OCI-LY3 (cell line): ENCODE results near the gene NEXMIF.
A peak's percentile ranks its signal among the peaks of the same experiment; 100 is the strongest.

Source experiments
- H2AFZ ChIP-seq: fragments of 200-600, 300-600 bp; shearing (Covaris generic); 2 replicates; pipeline ENCODE4 v1.6.0; 2014; ENCODE audit warnings: antibody characterized with exemption, low read depth, low read length
- H3K27ac ChIP-seq: fragments of 200-600, 300-600 bp; sonication (generic); 2 replicates; pipeline ENCODE4 v1.5.1; 2014; ENCODE audit warnings: mild to moderate bottlenecking, low read length, moderate library complexity, mixed read lengths
- H3K27me3 ChIP-seq: fragments of 200-600, 300-600 bp; sonication (generic); 2 replicates; pipeline ENCODE4 v1.6.1; 2014; ENCODE audit warnings: low read depth, low read length, mixed read lengths
- H3K36me3 ChIP-seq: fragments of 200-600, 300-600 bp; sonication (generic); replicated peaks from 2 replicates; pipeline ENCODE3; 2014; ENCODE audit warnings: low read depth, low read length, mixed read lengths
- H3K4me1 ChIP-seq: fragments of 300-600, 200-600 bp; sonication (generic); 2 replicates; pipeline ENCODE4 v1.6.1; 2014; ENCODE audit warnings: low read length, mixed read lengths
- H3K4me2 ChIP-seq: fragments of 200-600, 300-600 bp; sonication (generic); 2 replicates; pipeline ENCODE4 v1.6.1; 2014; ENCODE audit warnings: low read length, mixed read lengths
- H3K4me3 ChIP-seq: fragments of 300-600, 200-600 bp; sonication (generic); 2 replicates; pipeline ENCODE4 v1.5.1; 2014; ENCODE audit warnings: antibody characterized with exemption, mild to moderate bottlenecking, low read length, moderate library complexity
- H3K79me2 ChIP-seq: fragments of 300-600, 200-600 bp; shearing (Covaris generic); 2 replicates; pipeline ENCODE4 v1.6.1; 2014; ENCODE audit warnings: mild to moderate bottlenecking, low read length, mixed read lengths
- H3K9ac ChIP-seq: fragments of 300-600, 200-600 bp; shearing (Covaris generic); 2 replicates; pipeline ENCODE4 v1.6.0; 2014; ENCODE audit warnings: mild to moderate bottlenecking, low read length, moderate library complexity
- H3K9me3 ChIP-seq: fragments of 200-600, 300-600 bp; shearing (Covaris generic); 2 replicates; pipeline ENCODE4 v1.6.1; 2014; ENCODE audit warnings: low read length, mixed read lengths; ENCODE audit not compliant: insufficient read depth
- H4K20me1 ChIP-seq: fragments of 200-600, 300-600 bp; sonication (generic); 2 replicates; pipeline ENCODE4 v1.6.1; 2016; ENCODE audit warnings: low read length, mixed read lengths; ENCODE audit not compliant: insufficient read depth
- EZH2phosphoT487 ChIP-seq: fragments of 200-600 bp; shearing (Covaris generic); IDR thresholded peaks from 2 replicates; pipeline ENCODE4 v1.6.1; 2018; ENCODE audit warnings: antibody characterized with exemption, mixed run types, low read depth
- TF ChIP-seq, protein P1 (sequence below): fragments of 200-600, 300-600 bp; sonication (generic); IDR thresholded peaks from 2 replicates; pipeline ENCODE4 v1.5.1; 2014; ENCODE audit warnings: antibody characterized with exemption, low read length, low read depth

NEXMIF gene

DNA sequence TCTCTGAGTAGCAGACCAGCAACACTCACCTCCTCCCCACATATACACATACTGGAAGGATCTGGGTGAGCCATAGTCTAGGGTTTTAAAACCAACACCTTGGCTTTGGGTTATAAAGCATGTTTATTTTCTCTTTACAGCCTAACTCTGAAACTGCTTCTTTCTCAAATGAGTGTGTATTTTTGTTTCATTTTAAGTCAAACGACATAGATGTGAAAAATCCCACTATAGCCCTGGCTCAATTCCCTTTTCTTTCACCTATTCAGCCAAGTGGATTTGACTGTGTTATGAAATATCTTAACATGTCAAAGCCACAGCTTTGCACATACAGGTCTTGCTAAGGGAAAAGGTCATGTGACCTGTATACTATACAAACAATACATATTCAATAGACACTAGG lies 13.8 kb downstream of the NEXMIF start:
- Histone ChIP-seq H3K4me3 (no peak overlapping the region), H3K27me3 (no peaks in the 10 kb centered on the region), H3K27ac (no peak overlapping the region), H2AFZ (no peak overlapping the region), H4K20me1 (no peaks in the 10 kb centered on the region), H3K9ac (no peak overlapping the region), H3K36me3 (no peaks in the 10 kb centered on the region), H3K4me2 (peak overlapping the region; percentile 32), H3K4me1 (peaks cover 9% of the 10 kb centered on the region), H3K79me2 (no peaks in the 10 kb centered on the region), H3K9me3 (no peaks in the 10 kb centered on the region)
- TF ChIP-seq EZH2phosphoT487 = no peak
- TF ChIP-seq, protein P1, sequence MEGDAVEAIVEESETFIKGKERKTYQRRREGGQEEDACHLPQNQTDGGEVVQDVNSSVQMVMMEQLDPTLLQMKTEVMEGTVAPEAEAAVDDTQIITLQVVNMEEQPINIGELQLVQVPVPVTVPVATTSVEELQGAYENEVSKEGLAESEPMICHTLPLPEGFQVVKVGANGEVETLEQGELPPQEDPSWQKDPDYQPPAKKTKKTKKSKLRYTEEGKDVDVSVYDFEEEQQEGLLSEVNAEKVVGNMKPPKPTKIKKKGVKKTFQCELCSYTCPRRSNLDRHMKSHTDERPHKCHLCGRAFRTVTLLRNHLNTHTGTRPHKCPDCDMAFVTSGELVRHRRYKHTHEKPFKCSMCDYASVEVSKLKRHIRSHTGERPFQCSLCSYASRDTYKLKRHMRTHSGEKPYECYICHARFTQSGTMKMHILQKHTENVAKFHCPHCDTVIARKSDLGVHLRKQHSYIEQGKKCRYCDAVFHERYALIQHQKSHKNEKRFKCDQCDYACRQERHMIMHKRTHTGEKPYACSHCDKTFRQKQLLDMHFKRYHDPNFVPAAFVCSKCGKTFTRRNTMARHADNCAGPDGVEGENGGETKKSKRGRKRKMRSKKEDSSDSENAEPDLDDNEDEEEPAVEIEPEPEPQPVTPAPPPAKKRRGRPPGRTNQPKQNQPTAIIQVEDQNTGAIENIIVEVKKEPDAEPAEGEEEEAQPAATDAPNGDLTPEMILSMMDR = no peak

DNA sequence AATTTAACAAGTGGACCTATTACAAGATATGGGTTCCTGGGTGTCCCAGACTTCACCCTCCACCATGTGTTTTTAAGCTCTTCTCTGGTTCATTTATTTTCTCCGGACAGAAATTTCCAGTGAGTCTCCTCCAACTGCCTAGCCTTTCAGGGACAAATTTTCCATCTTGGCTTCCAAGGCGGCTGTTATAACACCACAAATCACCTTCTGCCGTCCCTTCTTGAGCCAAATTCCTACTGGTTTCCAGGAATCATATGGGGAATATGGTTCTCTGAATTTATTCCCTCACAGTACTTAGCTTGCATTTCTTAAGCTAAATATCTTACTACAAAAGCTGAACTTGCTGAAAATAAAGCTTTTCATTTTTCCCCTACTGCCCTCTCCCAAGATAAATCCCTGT lies 18.8 kb downstream of the NEXMIF start:
- Histone ChIP-seq H2AFZ (no peak overlapping the region), H3K79me2 (no peaks in the 10 kb centered on the region), H4K20me1 (no peaks in the 10 kb centered on the region), H3K9me3 (no peaks in the 10 kb centered on the region), H3K27ac (no peak overlapping the region), H3K27me3 (no peaks in the 10 kb centered on the region), H3K4me3 (no peak overlapping the region), H3K4me2 (no peak overlapping the region), H3K9ac (no peak overlapping the region), H3K36me3 (no peaks in the 10 kb centered on the region), H3K4me1 (peaks cover 4% of the 10 kb centered on the region)
- TF ChIP-seq, protein P1 = no peak
- TF ChIP-seq EZH2phosphoT487 = no peak

DNA sequence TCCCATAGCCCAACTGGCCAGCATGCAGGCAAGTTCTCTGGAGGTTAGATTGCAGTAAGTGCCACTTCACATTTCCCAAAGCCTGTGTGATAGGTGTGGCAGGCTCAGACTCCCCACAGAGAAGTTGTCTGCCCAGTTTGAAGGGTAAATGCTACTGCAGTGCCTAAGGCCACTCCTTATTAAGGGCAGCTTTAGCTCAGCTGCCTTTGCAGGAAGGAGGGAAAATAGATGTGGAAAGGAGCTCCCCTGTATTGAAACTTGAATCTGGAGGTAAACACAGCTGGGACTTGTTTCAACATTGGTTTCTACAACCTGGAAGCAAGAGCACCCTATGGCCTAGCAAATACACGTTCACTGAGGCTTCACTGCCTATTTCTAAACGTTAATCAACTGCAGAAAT lies 22.4 kb downstream of the NEXMIF start:
- Histone ChIP-seq H3K9ac (no peak overlapping the region), H3K36me3 (no peaks in the 10 kb centered on the region), H4K20me1 (no peaks in the 10 kb centered on the region), H3K4me3 (no peak overlapping the region), H3K27me3 (no peaks in the 10 kb centered on the region), H3K4me1 (no peaks in the 10 kb centered on the region), H3K4me2 (no peak overlapping the region), H3K79me2 (no peaks in the 10 kb centered on the region), H3K27ac (no peak overlapping the region), H2AFZ (no peak overlapping the region), H3K9me3 (no peaks in the 10 kb centered on the region)
- no peak for TF ChIP-seq EZH2phosphoT487
- TF ChIP-seq, protein P1 = no peak

DNA sequence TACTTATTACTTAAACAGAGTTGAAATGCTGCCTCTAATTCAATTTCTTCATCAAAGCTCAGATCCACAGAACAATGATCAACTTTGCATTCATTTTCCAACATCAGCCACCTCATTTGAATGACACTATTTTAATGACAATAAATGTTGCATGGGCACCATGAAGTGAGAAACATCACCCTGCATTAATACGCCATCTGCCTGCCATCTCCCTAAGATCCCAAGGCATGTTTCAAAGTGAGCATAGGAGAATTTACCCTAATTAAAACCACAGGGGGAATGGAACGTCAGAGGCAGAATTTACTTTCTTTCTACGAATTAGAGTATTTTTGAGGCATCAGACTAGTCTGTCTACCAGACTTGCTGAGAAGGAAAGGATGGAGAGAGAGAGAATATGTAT lies 32.7 kb downstream of the NEXMIF start:
- TF ChIP-seq EZH2phosphoT487 = no peak
- TF ChIP-seq, protein P1 = no peak
- Histone ChIP-seq H3K4me3 (no peak overlapping the region), H3K79me2 (no peaks in the 10 kb centered on the region), H3K27ac (no peak overlapping the region), H3K36me3 (no peaks in the 10 kb centered on the region), H3K4me2 (no peak overlapping the region), H3K9ac (no peak overlapping the region), H2AFZ (no peak overlapping the region), H3K4me1 (no peaks in the 10 kb centered on the region), H3K27me3 (no peaks in the 10 kb centered on the region), H4K20me1 (no peaks in the 10 kb centered on the region), H3K9me3 (no peaks in the 10 kb centered on the region)
